OCI-LY3 (cell line): ENCODE measurements around the gene CCDC28B.

ENCODE experiments used
- EZH2phosphoT487 ChIP-seq: fragments of 200-600 bp; shearing (Covaris generic); IDR thresholded peaks from 2 replicates; pipeline ENCODE4 v1.6.1; 2018; ENCODE audit warnings: antibody characterized with exemption, mixed run types, low read depth
- TF ChIP-seq, protein P1 (sequence below): fragments of 200-600, 300-600 bp; sonication (generic); IDR thresholded peaks from 2 replicates; pipeline ENCODE4 v1.5.1; 2014; ENCODE audit warnings: antibody characterized with exemption, low read length, low read depth

DNA sequence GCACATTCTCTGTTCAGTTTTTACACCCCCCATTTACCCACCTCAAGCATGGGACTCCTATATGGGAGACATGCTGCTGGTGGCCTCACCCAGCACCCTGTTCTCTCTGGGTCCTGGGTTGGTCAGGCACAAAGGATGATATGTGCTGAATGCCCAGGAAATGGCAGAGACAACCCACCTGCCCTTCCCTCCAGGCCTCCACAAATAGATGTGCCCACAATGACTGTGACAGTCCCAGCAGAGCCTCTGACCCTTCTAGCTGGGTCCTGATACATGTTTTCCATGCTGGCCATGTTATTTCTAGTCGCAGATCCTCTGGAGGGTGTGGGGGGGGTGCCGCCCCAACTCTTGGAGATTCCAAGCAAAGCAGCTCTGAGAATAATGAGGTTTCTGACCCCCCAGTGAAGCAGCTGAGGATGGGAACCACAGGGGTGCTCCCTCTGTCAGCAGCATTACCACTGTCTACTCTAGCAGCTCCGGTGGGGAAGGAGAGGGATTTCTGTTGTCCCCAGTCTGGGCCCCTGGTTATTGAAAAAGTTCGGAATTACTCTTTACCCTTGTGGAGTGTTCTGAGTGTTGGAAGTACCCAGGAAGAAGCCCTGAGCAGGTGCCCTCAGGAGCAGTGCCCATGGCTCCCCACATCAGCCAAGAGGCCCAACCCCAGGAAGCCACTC is 1.2 kb upstream of the CCDC28B start:
- TF ChIP-seq, protein P1, sequence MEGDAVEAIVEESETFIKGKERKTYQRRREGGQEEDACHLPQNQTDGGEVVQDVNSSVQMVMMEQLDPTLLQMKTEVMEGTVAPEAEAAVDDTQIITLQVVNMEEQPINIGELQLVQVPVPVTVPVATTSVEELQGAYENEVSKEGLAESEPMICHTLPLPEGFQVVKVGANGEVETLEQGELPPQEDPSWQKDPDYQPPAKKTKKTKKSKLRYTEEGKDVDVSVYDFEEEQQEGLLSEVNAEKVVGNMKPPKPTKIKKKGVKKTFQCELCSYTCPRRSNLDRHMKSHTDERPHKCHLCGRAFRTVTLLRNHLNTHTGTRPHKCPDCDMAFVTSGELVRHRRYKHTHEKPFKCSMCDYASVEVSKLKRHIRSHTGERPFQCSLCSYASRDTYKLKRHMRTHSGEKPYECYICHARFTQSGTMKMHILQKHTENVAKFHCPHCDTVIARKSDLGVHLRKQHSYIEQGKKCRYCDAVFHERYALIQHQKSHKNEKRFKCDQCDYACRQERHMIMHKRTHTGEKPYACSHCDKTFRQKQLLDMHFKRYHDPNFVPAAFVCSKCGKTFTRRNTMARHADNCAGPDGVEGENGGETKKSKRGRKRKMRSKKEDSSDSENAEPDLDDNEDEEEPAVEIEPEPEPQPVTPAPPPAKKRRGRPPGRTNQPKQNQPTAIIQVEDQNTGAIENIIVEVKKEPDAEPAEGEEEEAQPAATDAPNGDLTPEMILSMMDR: no peak
- no peak for TF ChIP-seq EZH2phosphoT487
